Measurements from ENCODE around the gene SNX20.

Gene SNX20

GRCh38 chr16:50680556-50680893, 587 bp downstream of the SNX20 start:
- peak overlapping the region; percentile 77 for H3K4me3 ChIP-seq (ENCODE audit: low read length)
- no peak for TF ChIP-seq ZNF274 (IDR thresholded peaks at IDR 0.05; ENCODE audit: low read depth, low read length)

- TF ChIP-seq ZNF274 (IDR thresholded peaks at IDR 0.05; ENCODE audit: low read depth, low read length), result no peak
- H3K4me3 ChIP-seq (ENCODE audit: low read length), result peak overlapping the region; percentile 77; the same call in 1 of the 2 replicates
Measured at GRCh38 chr16:50679676-50680555, 1.2 kb downstream of the SNX20 start.

- H3K4me3 ChIP-seq (ENCODE audit: low read length), result no peak overlapping the region
- no peak for TF ChIP-seq ZNF274 (IDR thresholded peaks at IDR 0.05; ENCODE audit: low read depth, low read length)
Measured at GRCh38 chr16:50679266-50679665, 1.8 kb downstream of the SNX20 start.

- TF ChIP-seq ZNF274 (IDR thresholded peaks at IDR 0.05; ENCODE audit: low read depth, low read length), result no peak
Measured at GRCh38 chr16:50678531-50678930, 2.6 kb downstream of the SNX20 start.

GRCh38 chr16:50677351-50677750, 3.8 kb downstream of the SNX20 start:
- H3K4me3 ChIP-seq (ENCODE audit: low read length), result no peak overlapping the region
- TF ChIP-seq ZNF274 (IDR thresholded peaks at IDR 0.05; ENCODE audit: low read depth, low read length), result no peak

More at GRCh38 chr16:50678531-50678930, 2.6 kb downstream of the SNX20 start:
- H3K4me3 ChIP-seq (ENCODE audit: low read length), result no peak overlapping the region

- H3K4me3 ChIP-seq (ENCODE audit: low read length), result no peak overlapping the region
- TF ChIP-seq ZNF274 (IDR thresholded peaks at IDR 0.05; ENCODE audit: low read depth, low read length), result no peak
Measured at GRCh38 chr16:50676684-50677225, 4.4 kb downstream of the SNX20 start.

- H3K4me3 ChIP-seq (ENCODE audit: low read length), result no peak overlapping the region
Measured at GRCh38 chr16:50675686-50676610, 5.2 kb downstream of the SNX20 start.

GRCh38 chr16:50674831-50675230, 6.3 kb downstream of the SNX20 start:
- no peak for TF ChIP-seq ZNF274 (IDR thresholded peaks at IDR 0.05; ENCODE audit: low read depth, low read length)
- no peak overlapping the region for H3K4me3 ChIP-seq (ENCODE audit: low read length)

More at GRCh38 chr16:50675686-50676610, 5.2 kb downstream of the SNX20 start:
- TF ChIP-seq ZNF274 (IDR thresholded peaks at IDR 0.05; ENCODE audit: low read depth, low read length), result no peak

- no peak for TF ChIP-seq ZNF274 (IDR thresholded peaks at IDR 0.05; ENCODE audit: low read depth, low read length)
Measured at GRCh38 chr16:50673496-50674275, 7.4 kb downstream of the SNX20 start.

GRCh38 chr16:50671644-50672260, 9.4 kb downstream of the SNX20 start:
- no peak for TF ChIP-seq ZNF274 (IDR thresholded peaks at IDR 0.05; ENCODE audit: low read depth, low read length)
- no peak overlapping the region for H3K4me3 ChIP-seq (ENCODE audit: low read length)

More at GRCh38 chr16:50673496-50674275, 7.4 kb downstream of the SNX20 start:
- H3K4me3 ChIP-seq (ENCODE audit: low read length), result no peak overlapping the region

- no peak overlapping the region for H3K4me3 ChIP-seq (ENCODE audit: low read length)
- TF ChIP-seq ZNF274 (IDR thresholded peaks at IDR 0.05; ENCODE audit: low read depth, low read length), result no peak
Measured at GRCh38 chr16:50670476-50670875, 10.6 kb downstream of the SNX20 start.

GRCh38 chr16:50669741-50670140, 11.4 kb downstream of the SNX20 start:
- H3K4me3 ChIP-seq (ENCODE audit: low read length), result no peak overlapping the region
- TF ChIP-seq ZNF274 (IDR thresholded peaks at IDR 0.05; ENCODE audit: low read depth, low read length), result no peak

- no peak for TF ChIP-seq ZNF274 (IDR thresholded peaks at IDR 0.05; ENCODE audit: low read depth, low read length)
Measured at GRCh38 chr16:50668368-50669008, 12.6 kb downstream of the SNX20 start.

More at GRCh38 chr16:50668368-50669008, 12.6 kb downstream of the SNX20 start:
- H3K4me3 ChIP-seq (ENCODE audit: low read length), result no peak overlapping the region
